NCI-H1105 (cell line): ENCODE data around the gene FAM53A.

Source experiments
- DNase-seq: peaks from one replicate; lab custom pipeline; 2025; lab: John Stamatoyannopoulos, UW

FAM53A gene

GRCh38 chr4:1592068-1592708 lies 91.9 kb downstream of the FAM53A start:
- DNase-seq, result no peak

GRCh38 chr4:1591107-1591506 lies 93.0 kb downstream of the FAM53A start:
- no peak for DNase-seq

GRCh38 chr4:1590244-1590643 lies 93.9 kb downstream of the FAM53A start:
- DNase-seq, result no peak
